HepG2 (cell line): ENCODE data around the gene UNKL. TPM values are rescaled to one million over a fixed set of nuclear protein-coding genes. Genes with fewer than 3 reads are reported as not detected.

Experiments
- ATAC-seq: fragments of 200-7000 bp; cut with Tn5 transposase; 3 replicates; pipeline ENCODE4 v1.9.1; 2020; ENCODE audit warnings: mild to moderate bottlenecking, moderate library complexity
- BruUV-seq: library from RNA; stranded (reverse); fragments of 400-500 nt; replicated peaks from 2 replicates; lab custom pipeline; 2021; lab: Mats Ljungman, UMichigan
- CTCF ChIA-PET: fragments of 300-600 bp; formaldehyde crosslinking; extraction: SDS; loops from one replicate; lab custom pipeline; 2021; ENCODE audit warnings: low total read pairs, inconsistent platforms, low intra/inter-chr PET ratio; lab: Yijun Ruan, JAX
- POLR2A ChIA-PET: fragments of 350-600 bp; sonication (Branson Sonifier 250); formaldehyde crosslinking; loops from one replicate; lab custom pipeline; 2020; ENCODE audit warnings: antibody characterized with exemption, inconsistent platforms; lab: Yijun Ruan, JAX
- DNase-seq: peaks from one replicate; pipeline ENCODE4 v3.0.0-alpha.2; 2015; ENCODE audit warnings: low spot score
- FAIRE-seq: peaks from 3 replicates; lab custom pipeline; 2011; peaks lifted over from hg19 to GRCh38; lab: Jason Lieb, UNC
- H2AFZ ChIP-seq: one replicate; pipeline ENCODE4 v1.6.1; 2011; ENCODE audit warnings: low read length, inconsistent platforms
- H3K27ac ChIP-seq: fragments of 300-600 bp; 3 replicates; pipeline ENCODE4 v1.8.0; 2011; ENCODE audit warnings: mixed run types, mild to moderate bottlenecking, mixed read lengths, low read length, inconsistent platforms; ENCODE audit not compliant: insufficient read depth; ENCODE audit errors: extremely low read length
- H3K27me3 ChIP-seq, 2 experiments: fragments of 200-600 bp in 1 of 2; 2 replicates in 1 of 2; 3 replicates in 1 of 2; pipeline versions ENCODE4 v1.6.0 to v1.8.0; 2011; ENCODE audit warnings: low read length in 2 of 2, mild to moderate bottlenecking in 2 of 2, moderate library complexity in 2 of 2, inconsistent platforms in 1 of 2; ENCODE audit not compliant: insufficient read depth in 2 of 2, control insufficient read depth in 1 of 2
- H3K36me3 ChIP-seq, 2 experiments: fragments of 200-600 bp in 1 of 2; replicated peaks in 1 of 2; 2 replicates in 1 of 2; 3 replicates in 1 of 2; pipeline versions ENCODE4 v1.5.1 to v1.8.0; 2011; ENCODE audit warnings: low read length in 2 of 2, inconsistent platforms in 1 of 2; ENCODE audit not compliant: insufficient read depth in 2 of 2, control insufficient read depth in 1 of 2
- H3K4me1 ChIP-seq: 2 replicates; pipeline ENCODE4 v1.5.1; 2012; ENCODE audit warnings: low read length, inconsistent platforms; ENCODE audit not compliant: insufficient read depth
- H3K4me2 ChIP-seq: 2 replicates; pipeline ENCODE4 v1.6.0; 2011; ENCODE audit warnings: low read depth, low read length, inconsistent platforms
- H3K4me3 ChIP-seq, 3 experiments: fragments of 200-600 bp in 1 of 3; sonication (generic), shearing (Covaris generic) in 1 of 3; replicated peaks in 1 of 3; 2 replicates each; pipeline ENCODE4 v1.5.1; 2011 to 2016; ENCODE audit warnings: low read length in 3 of 3, inconsistent platforms in 2 of 3, low read depth in 2 of 3, mild to moderate bottlenecking in 2 of 3, control low read depth in 1 of 3, mixed read lengths in 1 of 3; ENCODE audit not compliant: insufficient read depth in 1 of 3
- H3K79me2 ChIP-seq: one replicate; pipeline ENCODE4 v1.6.1; 2011; ENCODE audit warnings: low read length, inconsistent platforms; ENCODE audit not compliant: insufficient read depth
- H3K9ac ChIP-seq: 2 replicates; pipeline ENCODE4 v1.6.0; 2011; ENCODE audit warnings: mild to moderate bottlenecking, low read depth, low read length, inconsistent platforms; ENCODE audit not compliant: insufficient read depth
- H3K9me3 ChIP-seq: 2 replicates; pipeline ENCODE4 v1.5.1; 2012; ENCODE audit warnings: mild to moderate bottlenecking, low read length
- H4K20me1 ChIP-seq: 2 replicates; pipeline ENCODE4 v1.6.0; 2011; ENCODE audit warnings: inconsistent platforms, mild to moderate bottlenecking, low read length, moderate library complexity; ENCODE audit not compliant: insufficient read depth
- AGO2 ChIP-seq: fragments of 200-400 bp; formaldehyde crosslinking; optimal IDR thresholded peaks from 2 replicates; pipeline ENCODE3; 2017; ENCODE audit warnings: mild to moderate bottlenecking, low read depth, low read length, moderate library complexity
- IKZF1 ChIP-seq: fragments of 450-650 bp; IDR thresholded peaks from 2 replicates; pipeline ENCODE4 v1.7.1; 2016
- NFIB ChIP-seq: sonication (generic); formaldehyde crosslinking; IDR thresholded peaks from 2 replicates; pipeline ENCODE4 v1.9.0; 2021; ENCODE audit warnings: missing genetic modification reagents, mild to moderate bottlenecking, borderline replicate concordance
- ZNF354B ChIP-seq: sonication (generic); formaldehyde crosslinking; IDR thresholded peaks from 2 replicates; pipeline ENCODE4 v1.8.0; 2022; ENCODE audit warnings: mild to moderate bottlenecking, missing genetic modification reagents
- ZNF382 ChIP-seq: sonication (generic); formaldehyde crosslinking; IDR thresholded peaks from 2 replicates; pipeline ENCODE4 v1.5.0; 2020; ENCODE audit warnings: missing genetic modification reagents, mild to moderate bottlenecking, borderline replicate concordance
- WGBS: methylation state at CpG from one replicate; pipeline ENCODE4 v1.1.6; 2017; ENCODE audit warnings: low lambda C conversion rate; 5-methylcytosine and 5-hydroxymethylcytosine counted together
- in situ Hi-C: cut with HindIII; loops from 2 replicates; pipeline ENCODE4 v1.10.0; 2017; ENCODE audit warnings: low pct_unique_long_range_greater_than_20kb; ENCODE audit not compliant: extremely low pct_ligation_motif_present
- intact Hi-C: fragments of 100-400 bp; cut with micrococcal nuclease; formaldehyde crosslinking; loops from one replicate; pipeline ENCODE4 v1.10.0; 2022; ENCODE audit not compliant: unreplicated experiment
- polyA plus RNA-seq, 8 experiments: library from polyadenylated mRNA; depleted of rRNA in 3 of 8; stranded (reverse) in 7 of 8; unstranded in 1 of 8; fragments of >200 nt; fragmentation: Illumina TruSeq in 4 of 8; extraction: Trizol in 4 of 8; gene quantifications; 2 replicates each; pipeline versions ENCODE4 v1.2.1 to v1.2.3, GENCODE V29; 2011 to 2016; ENCODE audit warnings: low read depth in 4 of 8, missing spikeins in 1 of 8, mixed read lengths in 1 of 8; ENCODE audit not compliant: insufficient read depth in 1 of 8
- total RNA-seq, 5 experiments: library from RNA; depleted of rRNA; stranded (reverse); fragments of >200 nt; fragmentation: Illumina TruSeq; extraction: Trizol; gene quantifications; 2 replicates each; pipeline ENCODE4 v1.2.3, GENCODE V29; 2016; ENCODE audit warnings: low read depth in 1 of 5
- TF ChIP-seq, protein P1 (sequence below): sonication (generic); formaldehyde crosslinking; IDR thresholded peaks from 2 replicates; pipeline ENCODE4 v1.9.0; 2021; ENCODE audit warnings: missing genetic modification reagents, borderline replicate concordance
- TF ChIP-seq, protein P2 (sequence below): sonication (generic); formaldehyde crosslinking; IDR thresholded peaks from 2 replicates; pipeline ENCODE4 v1.8.0; 2022; ENCODE audit warnings: missing genetic modification reagents, mild to moderate bottlenecking, moderate library complexity, borderline replicate concordance
- TF ChIP-seq, protein P3 (sequence below): sonication (generic); formaldehyde crosslinking; IDR thresholded peaks from 2 replicates; pipeline ENCODE4; 2020; ENCODE audit warnings: missing genetic modification reagents, mild to moderate bottlenecking, borderline replicate concordance

The UNKL gene
- total and polyA plus RNA-seq, 2 of the 13 experiments (the other 11 are each of a cell fraction or from before 2014, with no cell fraction given), result 10.4 to 17.6 TPM

- TF ChIP-seq, protein P1, sequence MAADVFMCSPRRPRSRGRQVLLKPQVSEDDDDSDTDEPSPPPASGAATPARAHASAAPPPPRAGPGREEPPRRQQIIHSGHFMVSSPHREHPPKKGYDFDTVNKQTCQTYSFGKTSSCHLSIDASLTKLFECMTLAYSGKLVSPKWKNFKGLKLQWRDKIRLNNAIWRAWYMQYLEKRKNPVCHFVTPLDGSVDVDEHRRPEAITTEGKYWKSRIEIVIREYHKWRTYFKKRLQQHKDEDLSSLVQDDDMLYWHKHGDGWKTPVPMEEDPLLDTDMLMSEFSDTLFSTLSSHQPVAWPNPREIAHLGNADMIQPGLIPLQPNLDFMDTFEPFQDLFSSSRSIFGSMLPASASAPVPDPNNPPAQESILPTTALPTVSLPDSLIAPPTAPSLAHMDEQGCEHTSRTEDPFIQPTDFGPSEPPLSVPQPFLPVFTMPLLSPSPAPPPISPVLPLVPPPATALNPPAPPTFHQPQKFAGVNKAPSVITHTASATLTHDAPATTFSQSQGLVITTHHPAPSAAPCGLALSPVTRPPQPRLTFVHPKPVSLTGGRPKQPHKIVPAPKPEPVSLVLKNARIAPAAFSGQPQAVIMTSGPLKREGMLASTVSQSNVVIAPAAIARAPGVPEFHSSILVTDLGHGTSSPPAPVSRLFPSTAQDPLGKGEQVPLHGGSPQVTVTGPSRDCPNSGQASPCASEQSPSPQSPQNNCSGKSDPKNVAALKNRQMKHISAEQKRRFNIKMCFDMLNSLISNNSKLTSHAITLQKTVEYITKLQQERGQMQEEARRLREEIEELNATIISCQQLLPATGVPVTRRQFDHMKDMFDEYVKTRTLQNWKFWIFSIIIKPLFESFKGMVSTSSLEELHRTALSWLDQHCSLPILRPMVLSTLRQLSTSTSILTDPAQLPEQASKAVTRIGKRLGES (CRISPR knock-in tag), result no peak
- TF ChIP-seq NFIB (no peak), IKZF1 (no peak)
- TF ChIP-seq, protein P2, sequence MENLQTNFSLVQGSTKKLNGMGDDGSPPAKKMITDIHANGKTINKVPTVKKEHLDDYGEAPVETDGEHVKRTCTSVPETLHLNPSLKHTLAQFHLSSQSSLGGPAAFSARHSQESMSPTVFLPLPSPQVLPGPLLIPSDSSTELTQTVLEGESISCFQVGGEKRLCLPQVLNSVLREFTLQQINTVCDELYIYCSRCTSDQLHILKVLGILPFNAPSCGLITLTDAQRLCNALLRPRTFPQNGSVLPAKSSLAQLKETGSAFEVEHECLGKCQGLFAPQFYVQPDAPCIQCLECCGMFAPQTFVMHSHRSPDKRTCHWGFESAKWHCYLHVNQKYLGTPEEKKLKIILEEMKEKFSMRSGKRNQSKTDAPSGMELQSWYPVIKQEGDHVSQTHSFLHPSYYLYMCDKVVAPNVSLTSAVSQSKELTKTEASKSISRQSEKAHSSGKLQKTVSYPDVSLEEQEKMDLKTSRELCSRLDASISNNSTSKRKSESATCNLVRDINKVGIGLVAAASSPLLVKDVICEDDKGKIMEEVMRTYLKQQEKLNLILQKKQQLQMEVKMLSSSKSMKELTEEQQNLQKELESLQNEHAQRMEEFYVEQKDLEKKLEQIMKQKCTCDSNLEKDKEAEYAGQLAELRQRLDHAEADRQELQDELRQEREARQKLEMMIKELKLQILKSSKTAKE (CRISPR knock-in tag), result no peak
These were observed 56.5 kb downstream of the UNKL start (continued) for GRCh38 chr16:1357906-1358566.

DNA sequence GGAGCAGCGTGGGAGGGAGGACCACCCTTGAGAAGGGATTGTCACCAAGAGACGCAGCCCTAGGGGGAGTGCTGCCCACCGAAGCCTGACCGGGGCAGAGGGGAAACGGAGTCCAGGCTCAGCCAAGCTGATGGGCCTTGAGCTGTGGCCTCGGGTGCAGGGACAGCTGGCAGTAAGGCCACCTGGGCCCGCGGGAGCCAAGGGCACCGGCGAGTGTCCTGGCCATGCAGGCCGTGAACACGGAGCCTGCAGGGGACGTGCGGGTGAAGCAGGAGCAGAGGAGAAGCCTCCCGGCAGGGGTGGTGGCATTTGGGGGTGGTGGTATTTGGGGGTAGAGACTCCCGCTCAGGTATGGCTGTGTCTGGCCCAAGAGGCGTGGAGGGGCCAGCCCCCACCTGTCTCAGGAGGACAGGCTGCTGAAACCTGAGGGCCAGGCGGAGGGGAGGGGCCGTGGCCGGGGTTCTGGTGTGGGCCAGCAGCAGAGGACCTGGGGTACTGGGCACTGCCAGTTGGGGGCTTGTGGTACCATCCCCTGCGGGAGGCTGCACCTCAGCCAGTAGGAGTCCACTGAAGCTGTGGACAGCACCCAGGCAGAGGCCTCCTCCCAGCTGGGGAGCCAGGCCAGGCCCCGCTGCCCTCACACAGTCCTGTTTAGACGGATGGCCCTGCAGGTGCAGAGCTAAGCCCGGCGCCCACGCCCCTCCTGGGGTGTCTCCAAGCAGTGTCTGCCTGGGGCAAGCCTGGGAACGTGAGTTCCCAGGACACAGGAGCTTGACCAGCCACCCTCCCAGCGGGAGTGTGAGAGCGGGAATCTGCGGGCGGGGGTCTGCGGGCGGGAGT is 58.2 kb downstream of the UNKL start:
- Histone ChIP-seq H3K27me3 (no peaks in the 10 kb centered on the region; a peak in 1 of 5 replicates), H3K4me3 (no peak overlapping the region), H3K4me1 (peaks cover 19% of the 10 kb centered on the region), H3K36me3 (peaks cover 0 to 8% of the 10 kb centered on the region in 2 experiments; a peak in 2 of 5 replicates), H3K4me2 (no peak overlapping the region), H3K27ac (no peak overlapping the region), H3K9ac (no peak overlapping the region), H3K79me2 (peaks cover 55% of the 10 kb centered on the region), H3K9me3 (no peaks in the 10 kb centered on the region), H2AFZ (no peak overlapping the region), H4K20me1 (0 out of 2 replicates have a peak, but pooled peaks cover 2% of the 10 kb centered on the region)
- 89% methylated on average over 17 of the region's 33 CpGs for WGBS
- BruUV-seq, result no TSS peak
- ChIA-PET POLR2A (no interaction called here), CTCF (no interaction called here)
- DNase-seq (no peak), ATAC-seq (peak; percentile 13; the same call in 2 of the 3 replicates), FAIRE-seq (no peak)
- no peak for TF ChIP-seq ZNF354B (CRISPR knock-in tag)
- TF ChIP-seq AGO2, result peak; percentile 54
- TF ChIP-seq, protein P3, sequence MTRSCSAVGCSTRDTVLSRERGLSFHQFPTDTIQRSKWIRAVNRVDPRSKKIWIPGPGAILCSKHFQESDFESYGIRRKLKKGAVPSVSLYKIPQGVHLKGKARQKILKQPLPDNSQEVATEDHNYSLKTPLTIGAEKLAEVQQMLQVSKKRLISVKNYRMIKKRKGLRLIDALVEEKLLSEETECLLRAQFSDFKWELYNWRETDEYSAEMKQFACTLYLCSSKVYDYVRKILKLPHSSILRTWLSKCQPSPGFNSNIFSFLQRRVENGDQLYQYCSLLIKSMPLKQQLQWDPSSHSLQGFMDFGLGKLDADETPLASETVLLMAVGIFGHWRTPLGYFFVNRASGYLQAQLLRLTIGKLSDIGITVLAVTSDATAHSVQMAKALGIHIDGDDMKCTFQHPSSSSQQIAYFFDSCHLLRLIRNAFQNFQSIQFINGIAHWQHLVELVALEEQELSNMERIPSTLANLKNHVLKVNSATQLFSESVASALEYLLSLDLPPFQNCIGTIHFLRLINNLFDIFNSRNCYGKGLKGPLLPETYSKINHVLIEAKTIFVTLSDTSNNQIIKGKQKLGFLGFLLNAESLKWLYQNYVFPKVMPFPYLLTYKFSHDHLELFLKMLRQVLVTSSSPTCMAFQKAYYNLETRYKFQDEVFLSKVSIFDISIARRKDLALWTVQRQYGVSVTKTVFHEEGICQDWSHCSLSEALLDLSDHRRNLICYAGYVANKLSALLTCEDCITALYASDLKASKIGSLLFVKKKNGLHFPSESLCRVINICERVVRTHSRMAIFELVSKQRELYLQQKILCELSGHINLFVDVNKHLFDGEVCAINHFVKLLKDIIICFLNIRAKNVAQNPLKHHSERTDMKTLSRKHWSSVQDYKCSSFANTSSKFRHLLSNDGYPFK (CRISPR knock-in tag), result no peak
- no peak for TF ChIP-seq ZNF382 (CRISPR knock-in tag)
- intact Hi-C loops (no loop called here), in situ Hi-C loops (no loop called here)
